Measurements from ENCODE around the gene ZFHX2.
"Not testable (repeated sequence)": the region's sequence is repeated elsewhere in the genome, so short reads cannot be mapped to it uniquely, and the experiment has no call there.

ZFHX2 gene

GRCh38 chr14:23539248-23540140, 12.1 kb downstream of the ZFHX2 start:
- peak; percentile 36 to 64 for DNase-seq

- DNase-seq, result no peak
These were observed 12.8 kb downstream of the ZFHX2 start for GRCh38 chr14:23538785-23539184.

GRCh38 chr14:23538050-23538718, 13.4 kb downstream of the ZFHX2 start:
- DNase-seq, result no peak

- DNase-seq, result no peak
These were observed 14.1 kb downstream of the ZFHX2 start for GRCh38 chr14:23537351-23538049.

- DNase-seq, result not testable (repeated sequence)
These were observed 14.7 kb downstream of the ZFHX2 start for GRCh38 chr14:23536906-23537305.

- no peak for DNase-seq
These were observed 15.1 kb downstream of the ZFHX2 start for GRCh38 chr14:23536494-23536893.

- DNase-seq, result no peak
These were observed 15.6 kb downstream of the ZFHX2 start for GRCh38 chr14:23535943-23536342.

GRCh38 chr14:23533652-23534435, 17.7 kb downstream of the ZFHX2 start:
- DNase-seq, result no peak

GRCh38 chr14:23532658-23533057, 18.9 kb downstream of the ZFHX2 start:
- DNase-seq, result no peak

- DNase-seq, result no peak
These were observed 20.2 kb downstream of the ZFHX2 start for GRCh38 chr14:23531391-23531790.

GRCh38 chr14:23530375-23531055, 21.1 kb downstream of the ZFHX2 start:
- DNase-seq, result peak; percentile 74 to 85

- no peak for DNase-seq
These were observed 22.5 kb downstream of the ZFHX2 start for GRCh38 chr14:23529016-23529415.

- no peak for DNase-seq
These were observed 23.0 kb downstream of the ZFHX2 start for GRCh38 chr14:23528555-23528954.

GRCh38 chr14:23525611-23526010, 26.0 kb downstream of the ZFHX2 start:
- no peak for DNase-seq

- no peak for DNase-seq
These were observed 26.6 kb downstream of the ZFHX2 start for GRCh38 chr14:23524954-23525353.

GRCh38 chr14:23523229-23524016, 28.1 kb downstream of the ZFHX2 start:
- DNase-seq, result no peak

- DNase-seq, result no peak
These were observed 28.8 kb downstream of the ZFHX2 start for GRCh38 chr14:23522643-23523198.

- DNase-seq, result no peak
These were observed 29.6 kb downstream of the ZFHX2 start for GRCh38 chr14:23521785-23522640.

GRCh38 chr14:23520899-23521533, 30.5 kb downstream of the ZFHX2 start:
- DNase-seq, result no peak
